GM18867 (cell line): ENCODE data around the gene RASA3.

Experiments used
- ATAC-seq: cut with Tn5 transposase; IDR thresholded peaks from one replicate; pipeline ENCODE4 v1.9.1; 2021; ENCODE audit warnings: mild to moderate bottlenecking, moderate library complexity; ENCODE audit not compliant: unreplicated experiment

The RASA3 gene

GRCh38 chr13:113929628-113930615, 202.5 kb downstream of the RASA3 start:
- ATAC-seq: no peak

GRCh38 chr13:113928685-113929627, 203.5 kb downstream of the RASA3 start:
- no peak for ATAC-seq
